ENCODE measurements around the gene TMEM247. TPM values are rescaled to one million over a fixed set of nuclear protein-coding genes. Genes with fewer than 3 reads are reported as not detected.
"Not testable (repeated sequence)": the region's sequence is repeated elsewhere in the genome, so short reads cannot be mapped to it uniquely, and the experiment has no call there.

The TMEM247 gene
- total RNA-seq, 1 experiment from 2014 or later, result not detected

- DNase-seq (ENCODE audit: low read depth), result no peak
Measured at GRCh38 chr2:46458763-46459500, 20.4 kb upstream of the TMEM247 start.

- no peak for DNase-seq (ENCODE audit: low read depth)
Measured at GRCh38 chr2:46459694-46460093, 19.7 kb upstream of the TMEM247 start.

GRCh38 chr2:46460241-46460921 lies 19.0 kb upstream of the TMEM247 start:
- DNase-seq (ENCODE audit: low read depth), result no peak

- DNase-seq (ENCODE audit: low read depth), result peak; percentile 59
Measured at GRCh38 chr2:46461011-46461674, 18.2 kb upstream of the TMEM247 start.

GRCh38 chr2:46461709-46462171 lies 17.6 kb upstream of the TMEM247 start:
- no peak for DNase-seq (ENCODE audit: low read depth)

GRCh38 chr2:46462936-46463335 lies 16.4 kb upstream of the TMEM247 start:
- no peak for DNase-seq (ENCODE audit: low read depth)

GRCh38 chr2:46469116-46469515 lies 10.2 kb upstream of the TMEM247 start:
- DNase-seq (ENCODE audit: low read depth), result no peak

GRCh38 chr2:46469700-46470099 lies 9.7 kb upstream of the TMEM247 start:
- DNase-seq (ENCODE audit: low read depth), result no peak

GRCh38 chr2:46470114-46470628 lies 9.2 kb upstream of the TMEM247 start:
- no peak for DNase-seq (ENCODE audit: low read depth)

- no peak for DNase-seq (ENCODE audit: low read depth)
Measured at GRCh38 chr2:46471019-46471583, 8.3 kb upstream of the TMEM247 start.

GRCh38 chr2:46471697-46472096 lies 7.7 kb upstream of the TMEM247 start:
- peak; percentile 9 for DNase-seq (ENCODE audit: low read depth)

GRCh38 chr2:46472165-46472564 lies 7.2 kb upstream of the TMEM247 start:
- not testable (repeated sequence) for DNase-seq (ENCODE audit: low read depth)

- not testable (repeated sequence) for DNase-seq (ENCODE audit: low read depth)
Measured at GRCh38 chr2:46477462-46477861, 1.9 kb upstream of the TMEM247 start.

GRCh38 chr2:46477925-46478324 lies 1.4 kb upstream of the TMEM247 start:
- DNase-seq (ENCODE audit: low read depth), result no peak

- DNase-seq (ENCODE audit: low read depth), result no peak
Measured at GRCh38 chr2:46480562-46480961, 1.2 kb downstream of the TMEM247 start.

GRCh38 chr2:46481198-46482193 lies 2.1 kb downstream of the TMEM247 start:
- DNase-seq (ENCODE audit: low read depth), result peak; percentile 78

- DNase-seq (ENCODE audit: low read depth), result no peak
Measured at GRCh38 chr2:46482490-46482889, 3.1 kb downstream of the TMEM247 start.

GRCh38 chr2:46485002-46485401 lies 5.6 kb downstream of the TMEM247 start:
- no peak for DNase-seq (ENCODE audit: low read depth)

GRCh38 chr2:46486436-46486835 lies 7.1 kb downstream of the TMEM247 start:
- DNase-seq (ENCODE audit: low read depth), result peak; percentile 34

- peak; percentile 76 for DNase-seq (ENCODE audit: low read depth)
Measured at GRCh38 chr2:46487667-46488335, 8.4 kb downstream of the TMEM247 start.

Measured in M059J (cell line).